ENCODE results near the gene NCF1.
"Not testable (repeated sequence)": the region's sequence is repeated elsewhere in the genome, so short reads cannot be mapped to it uniquely, and the experiment has no call there.

NCF1 gene

DNA sequence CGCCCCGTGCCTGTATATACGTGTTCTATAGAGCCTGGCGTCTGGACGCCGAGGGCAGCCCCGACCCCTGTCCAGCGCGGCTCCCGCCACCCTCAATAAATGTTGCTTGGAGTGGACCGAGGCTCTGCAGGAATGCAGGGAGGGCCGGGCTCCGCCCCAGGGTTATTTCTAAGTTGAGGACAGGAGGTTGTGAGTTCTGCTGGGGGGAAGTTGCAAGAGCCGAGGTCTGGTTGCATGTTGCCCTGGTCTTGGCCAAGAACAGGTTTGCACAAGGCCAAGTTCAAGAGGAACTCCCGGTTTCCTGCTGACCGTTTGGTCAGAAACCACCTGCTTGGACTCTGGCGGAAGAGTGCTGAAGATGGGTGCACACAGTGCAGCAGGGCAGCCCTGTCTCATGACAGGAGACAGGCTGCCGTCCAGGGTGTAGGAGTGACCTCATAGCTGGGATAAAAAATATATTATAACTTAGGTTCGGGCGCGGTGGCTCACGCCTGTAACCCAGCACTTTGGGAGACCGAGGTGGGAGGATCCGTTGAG is 15.5 kb downstream of the NCF1 start:
- DNase-seq: not testable (repeated sequence)

- not testable (repeated sequence) for DNase-seq
Measured at GRCh38 chr7:74797848-74798622, 24.2 kb downstream of the NCF1 start.

- peak; percentile 6 for DNase-seq
Measured at GRCh38 chr7:74798644-74799043, 24.8 kb downstream of the NCF1 start.

- DNase-seq: not testable (repeated sequence)
Measured at GRCh38 chr7:74815882-74816281, 42.1 kb downstream of the NCF1 start.

GRCh38 chr7:74820146-74820805 is 46.5 kb downstream of the NCF1 start:
- not testable (repeated sequence) for DNase-seq

DNA sequence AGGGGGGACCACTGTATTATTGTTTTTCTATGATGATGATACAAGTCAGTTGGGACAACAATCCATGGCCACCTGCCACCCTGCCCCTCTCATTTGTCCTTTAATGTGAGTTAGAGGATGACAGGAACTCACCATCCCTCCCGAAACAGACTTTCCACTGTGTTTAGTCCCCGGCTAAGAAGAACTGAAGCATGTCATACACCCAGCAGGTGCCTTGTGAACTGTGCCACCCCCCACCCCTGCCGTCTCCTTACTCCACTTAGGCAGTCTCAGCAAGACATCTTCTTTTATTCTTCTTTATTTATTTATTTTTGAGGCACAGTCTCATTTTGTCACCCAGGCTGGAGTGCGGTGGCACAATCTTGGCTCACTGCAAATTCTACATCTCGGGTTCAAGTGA is 47.4 kb downstream of the NCF1 start:
- not testable (repeated sequence) for DNase-seq

GRCh38 chr7:74829959-74830358 is 56.1 kb downstream of the NCF1 start:
- DNase-seq: not testable (repeated sequence)

DNA sequence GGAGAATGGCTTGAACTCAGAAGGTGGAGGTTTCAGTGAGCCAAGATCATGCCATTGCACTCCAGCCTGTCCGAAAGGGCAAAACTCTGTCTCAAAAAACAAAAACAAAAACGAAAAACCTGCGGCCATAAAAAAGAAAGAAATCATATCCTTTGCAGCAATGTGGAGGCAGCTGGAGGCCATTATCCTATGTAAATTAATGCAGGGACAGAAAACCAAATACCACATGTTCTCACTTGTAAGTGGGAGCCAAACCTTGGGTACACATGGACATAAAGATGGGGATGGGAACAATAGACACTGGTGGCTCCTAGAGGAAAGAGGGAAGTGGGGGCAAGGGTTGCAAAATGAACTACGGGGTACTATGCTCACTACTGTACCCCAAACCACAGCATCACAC is 56.6 kb downstream of the NCF1 start:
- not testable (repeated sequence) for DNase-seq
